HepG2 (cell line): ENCODE data around the gene MOCS1. TPM values are rescaled to one million over a fixed set of nuclear protein-coding genes. Genes with fewer than 3 reads are reported as not detected.

Source experiments
- GZF1 ChIP-seq: sonication (generic); formaldehyde crosslinking; IDR thresholded peaks from 2 replicates; pipeline ENCODE4 v1.5.1; 2020; ENCODE audit warnings: mild to moderate bottlenecking, missing genetic modification reagents
- NFE2L2 ChIP-seq: fragments of 150-350 bp; IDR thresholded peaks from 2 replicates; pipeline ENCODE4 v1.6.1; 2014; ENCODE audit warnings: low read length
- PITX1 ChIP-seq: sonication (generic); formaldehyde crosslinking; IDR thresholded peaks from 2 replicates; pipeline ENCODE4 v1.5.1; 2020; ENCODE audit warnings: mild to moderate bottlenecking, missing genetic modification reagents
- POGZ ChIP-seq: sonication (generic); formaldehyde crosslinking; IDR thresholded peaks from 2 replicates; pipeline ENCODE4 v1.4.0; 2020; ENCODE audit warnings: mild to moderate bottlenecking, missing genetic modification reagents
- SIX1 ChIP-seq: sonication (generic); formaldehyde crosslinking; IDR thresholded peaks from 2 replicates; pipeline ENCODE4 v1.4.0; 2020; ENCODE audit warnings: missing genetic modification reagents, borderline replicate concordance
- TRIM24 ChIP-seq: sonication (generic); formaldehyde crosslinking; IDR thresholded peaks from 2 replicates; pipeline ENCODE4 v1.8.0; 2022; ENCODE audit warnings: mild to moderate bottlenecking, missing genetic modification reagents
- ZNF556 ChIP-seq: sonication (generic); formaldehyde crosslinking; IDR thresholded peaks from 2 replicates; pipeline ENCODE4 v1.4.0; 2020; ENCODE audit warnings: mild to moderate bottlenecking, missing genetic modification reagents, borderline replicate concordance
- ZNF557 ChIP-seq: sonication (generic); formaldehyde crosslinking; IDR thresholded peaks from 2 replicates; pipeline ENCODE4 v1.4.0; 2020; ENCODE audit warnings: missing genetic modification reagents
- ZNF629 ChIP-seq: sonication (generic); formaldehyde crosslinking; conservative IDR thresholded peaks from 2 replicates; pipeline ENCODE4 v1.5.0; 2020; ENCODE audit warnings: missing genetic modification reagents
- polyA plus RNA-seq, 8 experiments: library from polyadenylated mRNA; depleted of rRNA in 3 of 8; stranded (reverse) in 7 of 8; unstranded in 1 of 8; fragments of >200 nt; fragmentation: Illumina TruSeq in 4 of 8; extraction: Trizol in 4 of 8; gene quantifications; 2 replicates each; pipeline versions ENCODE4 v1.2.1 to v1.2.3, GENCODE V29; 2011 to 2016; ENCODE audit warnings: low read depth in 4 of 8, missing spikeins in 1 of 8, mixed read lengths in 1 of 8; ENCODE audit not compliant: insufficient read depth in 1 of 8
- total RNA-seq, 5 experiments: library from RNA; depleted of rRNA; stranded (reverse); fragments of >200 nt; fragmentation: Illumina TruSeq; extraction: Trizol; gene quantifications; 2 replicates each; pipeline ENCODE4 v1.2.3, GENCODE V29; 2016; ENCODE audit warnings: low read depth in 1 of 5
- TF ChIP-seq, protein P1 (sequence below): sonication (generic); formaldehyde crosslinking; IDR thresholded peaks from 2 replicates; pipeline ENCODE4 v1.5.1; 2020; ENCODE audit warnings: mild to moderate bottlenecking, missing genetic modification reagents, moderate library complexity
- TF ChIP-seq, protein P2 (sequence below): sonication (generic); formaldehyde crosslinking; conservative IDR thresholded peaks from 2 replicates; pipeline ENCODE4 v1.8.0; 2022; ENCODE audit warnings: missing genetic modification reagents
- TF ChIP-seq, protein P3 (sequence below): sonication (generic); formaldehyde crosslinking; conservative IDR thresholded peaks from 2 replicates; pipeline ENCODE4 v1.8.1; 2023; ENCODE audit warnings: missing genetic modification reagents
- TF ChIP-seq, protein P4 (sequence below): sonication (generic); formaldehyde crosslinking; IDR thresholded peaks from 2 replicates; pipeline ENCODE4 v1.4.0; 2020; ENCODE audit warnings: low read depth, missing genetic modification reagents
- TF ChIP-seq, protein P5 (sequence below): IDR thresholded peaks from 2 replicates; pipeline ENCODE4 v1.6.1; 2016; ENCODE audit warnings: low read depth, borderline replicate concordance
- TF ChIP-seq, protein P6 (sequence below): sonication (generic); formaldehyde crosslinking; IDR thresholded peaks from 2 replicates; pipeline ENCODE4 v1.5.0; 2020; ENCODE audit warnings: mild to moderate bottlenecking, low read depth, missing genetic modification reagents, borderline replicate concordance
- TF ChIP-seq, protein P7 (sequence below): sonication (generic); formaldehyde crosslinking; IDR thresholded peaks from 2 replicates; pipeline ENCODE4 v1.5.0; 2020; ENCODE audit warnings: missing genetic modification reagents

MOCS1 gene
- total and polyA plus RNA-seq, 2 of the 13 experiments (the other 11 are each of a cell fraction or from before 2014, with no cell fraction given), result 5.3 to 11.7 TPM

DNA sequence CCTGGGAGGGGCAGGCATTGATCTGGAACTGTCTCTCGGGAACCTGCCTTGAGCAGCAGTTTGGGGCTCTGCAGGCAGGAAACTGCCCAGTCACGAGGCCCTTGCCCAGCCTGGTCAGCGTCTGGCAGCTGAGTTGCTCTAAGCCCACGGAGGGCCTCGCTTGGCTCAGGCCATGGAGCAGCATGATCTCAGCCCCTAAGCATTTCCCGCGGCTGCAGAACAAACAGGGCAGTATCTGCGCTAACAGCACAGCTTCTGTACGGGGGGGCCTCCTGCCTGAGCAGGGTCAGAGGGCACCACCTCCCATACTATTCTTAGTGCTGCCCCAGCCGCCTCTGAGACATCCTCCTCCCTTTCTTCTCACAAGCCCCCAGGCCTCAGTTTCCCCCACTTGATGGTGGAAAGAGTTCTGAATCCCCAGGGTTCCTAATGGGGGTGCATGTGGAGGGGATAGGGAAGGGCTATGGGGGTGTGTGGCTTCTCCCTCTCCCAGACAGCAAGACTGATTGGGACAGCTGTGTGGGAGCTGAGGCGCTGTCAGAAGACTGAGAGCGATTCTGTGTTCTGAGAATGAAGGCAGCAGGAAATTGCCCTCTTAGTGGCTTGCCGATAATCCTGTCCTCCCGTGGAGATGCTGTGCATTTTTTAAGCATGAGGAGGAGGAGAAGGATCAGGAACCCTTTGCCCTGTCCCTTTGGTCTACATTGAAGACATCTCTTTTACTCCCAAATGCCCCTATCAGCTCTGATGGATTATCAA lies 46.4 kb downstream of the MOCS1 start (continued):
- TF ChIP-seq TRIM24 (CRISPR knock-in tag), result peak; percentile 67; the same call in 1 of the 2 replicates
- 0 out of 2 replicates have a peak, but pooled peaks have one; percentile 31 for TF ChIP-seq ZNF556
- TF ChIP-seq, protein P1, sequence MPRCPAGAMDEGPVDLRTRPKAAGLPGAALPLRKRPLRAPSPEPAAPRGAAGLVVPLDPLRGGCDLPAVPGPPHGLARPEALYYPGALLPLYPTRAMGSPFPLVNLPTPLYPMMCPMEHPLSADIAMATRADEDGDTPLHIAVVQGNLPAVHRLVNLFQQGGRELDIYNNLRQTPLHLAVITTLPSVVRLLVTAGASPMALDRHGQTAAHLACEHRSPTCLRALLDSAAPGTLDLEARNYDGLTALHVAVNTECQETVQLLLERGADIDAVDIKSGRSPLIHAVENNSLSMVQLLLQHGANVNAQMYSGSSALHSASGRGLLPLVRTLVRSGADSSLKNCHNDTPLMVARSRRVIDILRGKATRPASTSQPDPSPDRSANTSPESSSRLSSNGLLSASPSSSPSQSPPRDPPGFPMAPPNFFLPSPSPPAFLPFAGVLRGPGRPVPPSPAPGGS, result no peak
- TF ChIP-seq ZNF557 (CRISPR knock-in tag), result no peak
- TF ChIP-seq, protein P2, sequence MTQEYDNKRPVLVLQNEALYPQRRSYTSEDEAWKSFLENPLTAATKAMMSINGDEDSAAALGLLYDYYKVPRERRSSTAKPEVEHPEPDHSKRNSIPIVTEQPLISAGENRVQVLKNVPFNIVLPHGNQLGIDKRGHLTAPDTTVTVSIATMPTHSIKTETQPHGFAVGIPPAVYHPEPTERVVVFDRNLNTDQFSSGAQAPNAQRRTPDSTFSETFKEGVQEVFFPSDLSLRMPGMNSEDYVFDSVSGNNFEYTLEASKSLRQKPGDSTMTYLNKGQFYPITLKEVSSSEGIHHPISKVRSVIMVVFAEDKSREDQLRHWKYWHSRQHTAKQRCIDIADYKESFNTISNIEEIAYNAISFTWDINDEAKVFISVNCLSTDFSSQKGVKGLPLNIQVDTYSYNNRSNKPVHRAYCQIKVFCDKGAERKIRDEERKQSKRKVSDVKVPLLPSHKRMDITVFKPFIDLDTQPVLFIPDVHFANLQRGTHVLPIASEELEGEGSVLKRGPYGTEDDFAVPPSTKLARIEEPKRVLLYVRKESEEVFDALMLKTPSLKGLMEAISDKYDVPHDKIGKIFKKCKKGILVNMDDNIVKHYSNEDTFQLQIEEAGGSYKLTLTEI (CRISPR knock-in tag), result no peak
- TF ChIP-seq, protein P3, sequence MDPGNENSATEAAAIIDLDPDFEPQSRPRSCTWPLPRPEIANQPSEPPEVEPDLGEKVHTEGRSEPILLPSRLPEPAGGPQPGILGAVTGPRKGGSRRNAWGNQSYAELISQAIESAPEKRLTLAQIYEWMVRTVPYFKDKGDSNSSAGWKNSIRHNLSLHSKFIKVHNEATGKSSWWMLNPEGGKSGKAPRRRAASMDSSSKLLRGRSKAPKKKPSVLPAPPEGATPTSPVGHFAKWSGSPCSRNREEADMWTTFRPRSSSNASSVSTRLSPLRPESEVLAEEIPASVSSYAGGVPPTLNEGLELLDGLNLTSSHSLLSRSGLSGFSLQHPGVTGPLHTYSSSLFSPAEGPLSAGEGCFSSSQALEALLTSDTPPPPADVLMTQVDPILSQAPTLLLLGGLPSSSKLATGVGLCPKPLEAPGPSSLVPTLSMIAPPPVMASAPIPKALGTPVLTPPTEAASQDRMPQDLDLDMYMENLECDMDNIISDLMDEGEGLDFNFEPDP (CRISPR knock-in tag), result no peak
- TF ChIP-seq, protein P4, sequence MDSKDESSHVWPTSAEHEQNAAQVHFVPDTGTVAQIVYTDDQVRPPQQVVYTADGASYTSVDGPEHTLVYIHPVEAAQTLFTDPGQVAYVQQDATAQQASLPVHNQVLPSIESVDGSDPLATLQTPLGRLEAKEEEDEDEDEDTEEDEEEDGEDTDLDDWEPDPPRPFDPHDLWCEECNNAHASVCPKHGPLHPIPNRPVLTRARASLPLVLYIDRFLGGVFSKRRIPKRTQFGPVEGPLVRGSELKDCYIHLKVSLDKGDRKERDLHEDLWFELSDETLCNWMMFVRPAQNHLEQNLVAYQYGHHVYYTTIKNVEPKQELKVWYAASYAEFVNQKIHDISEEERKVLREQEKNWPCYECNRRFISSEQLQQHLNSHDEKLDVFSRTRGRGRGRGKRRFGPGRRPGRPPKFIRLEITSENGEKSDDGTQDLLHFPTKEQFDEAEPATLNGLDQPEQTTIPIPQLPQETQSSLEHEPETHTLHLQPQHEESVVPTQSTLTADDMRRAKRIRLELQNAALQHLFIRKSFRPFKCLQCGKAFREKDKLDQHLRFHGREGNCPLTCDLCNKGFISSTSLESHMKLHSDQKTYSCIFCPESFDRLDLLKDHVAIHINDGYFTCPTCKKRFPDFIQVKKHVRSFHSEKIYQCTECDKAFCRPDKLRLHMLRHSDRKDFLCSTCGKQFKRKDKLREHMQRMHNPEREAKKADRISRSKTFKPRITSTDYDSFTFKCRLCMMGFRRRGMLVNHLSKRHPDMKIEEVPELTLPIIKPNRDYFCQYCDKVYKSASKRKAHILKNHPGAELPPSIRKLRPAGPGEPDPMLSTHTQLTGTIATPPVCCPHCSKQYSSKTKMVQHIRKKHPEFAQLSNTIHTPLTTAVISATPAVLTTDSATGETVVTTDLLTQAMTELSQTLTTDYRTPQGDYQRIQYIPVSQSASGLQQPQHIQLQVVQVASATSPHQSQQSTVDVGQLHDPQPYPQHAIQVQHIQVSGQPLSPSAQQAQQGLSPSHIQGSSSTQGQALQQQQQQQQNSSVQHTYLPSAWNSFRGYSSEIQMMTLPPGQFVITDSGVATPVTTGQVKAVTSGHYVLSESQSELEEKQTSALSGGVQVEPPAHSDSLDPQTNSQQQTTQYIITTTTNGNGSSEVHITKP (CRISPR knock-in tag), result no peak
- no peak for TF ChIP-seq ZNF629 (CRISPR knock-in tag)
- peak; percentile 53; the same call in 1 of the 2 replicates for TF ChIP-seq PITX1 (CRISPR knock-in tag)
- TF ChIP-seq, protein P5, sequence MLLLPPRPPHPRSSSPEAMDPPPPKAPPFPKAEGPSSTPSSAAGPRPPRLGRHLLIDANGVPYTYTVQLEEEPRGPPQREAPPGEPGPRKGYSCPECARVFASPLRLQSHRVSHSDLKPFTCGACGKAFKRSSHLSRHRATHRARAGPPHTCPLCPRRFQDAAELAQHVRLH (CRISPR knock-in tag), result 0 out of 2 replicates have a peak, but pooled peaks have one; percentile 37
- TF ChIP-seq GZF1 (CRISPR knock-in tag), result no peak
- TF ChIP-seq, protein P6, sequence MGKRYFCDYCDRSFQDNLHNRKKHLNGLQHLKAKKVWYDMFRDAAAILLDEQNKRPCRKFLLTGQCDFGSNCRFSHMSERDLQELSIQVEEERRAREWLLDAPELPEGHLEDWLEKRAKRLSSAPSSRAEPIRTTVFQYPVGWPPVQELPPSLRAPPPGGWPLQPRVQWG (CRISPR knock-in tag), result no peak
- no peak for TF ChIP-seq SIX1 (CRISPR knock-in tag)
- peak; percentile 68 for TF ChIP-seq NFE2L2
- TF ChIP-seq, protein P7, sequence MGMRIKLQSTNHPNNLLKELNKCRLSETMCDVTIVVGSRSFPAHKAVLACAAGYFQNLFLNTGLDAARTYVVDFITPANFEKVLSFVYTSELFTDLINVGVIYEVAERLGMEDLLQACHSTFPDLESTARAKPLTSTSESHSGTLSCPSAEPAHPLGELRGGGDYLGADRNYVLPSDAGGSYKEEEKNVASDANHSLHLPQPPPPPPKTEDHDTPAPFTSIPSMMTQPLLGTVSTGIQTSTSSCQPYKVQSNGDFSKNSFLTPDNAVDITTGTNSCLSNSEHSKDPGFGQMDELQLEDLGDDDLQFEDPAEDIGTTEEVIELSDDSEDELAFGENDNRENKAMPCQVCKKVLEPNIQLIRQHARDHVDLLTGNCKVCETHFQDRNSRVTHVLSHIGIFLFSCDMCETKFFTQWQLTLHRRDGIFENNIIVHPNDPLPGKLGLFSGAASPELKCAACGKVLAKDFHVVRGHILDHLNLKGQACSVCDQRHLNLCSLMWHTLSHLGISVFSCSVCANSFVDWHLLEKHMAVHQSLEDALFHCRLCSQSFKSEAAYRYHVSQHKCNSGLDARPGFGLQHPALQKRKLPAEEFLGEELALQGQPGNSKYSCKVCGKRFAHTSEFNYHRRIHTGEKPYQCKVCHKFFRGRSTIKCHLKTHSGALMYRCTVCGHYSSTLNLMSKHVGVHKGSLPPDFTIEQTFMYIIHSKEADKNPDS, result no peak
- peak; percentile 66 for TF ChIP-seq POGZ
